IPS-NIHi7 (cell line): Measurements from ENCODE around the gene ABAT.
"Not testable (repeated sequence)": the region's sequence is repeated elsewhere in the genome, so short reads cannot be mapped to it uniquely, and the experiment has no call there.

Source experiments
- DNase-seq: peaks from one replicate; pipeline ENCODE4 v3.0.0; 2012; ENCODE audit warnings: mixed read lengths; ENCODE audit errors: extremely low spot score

The ABAT gene

DNA sequence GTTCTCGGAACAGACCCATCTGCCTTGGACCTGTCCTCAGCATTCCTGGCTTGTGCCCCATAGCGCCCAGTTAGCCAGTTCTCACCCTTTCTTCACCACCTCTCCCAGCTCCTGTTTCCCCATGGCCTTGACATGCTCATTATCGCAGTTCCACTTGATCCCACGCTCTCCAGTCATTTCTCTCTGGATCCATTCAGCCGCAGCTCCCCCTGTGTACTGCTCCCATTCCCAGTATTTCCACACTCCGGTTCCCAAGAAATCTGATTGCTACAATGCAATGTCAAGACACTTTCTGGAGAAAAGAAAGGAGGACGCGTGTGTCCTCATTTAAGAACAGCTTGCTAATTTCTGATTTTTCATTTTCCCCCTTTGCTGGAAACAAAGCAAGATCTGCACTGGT, 67.7 kb downstream of the ABAT start:
- no peak for DNase-seq

DNA sequence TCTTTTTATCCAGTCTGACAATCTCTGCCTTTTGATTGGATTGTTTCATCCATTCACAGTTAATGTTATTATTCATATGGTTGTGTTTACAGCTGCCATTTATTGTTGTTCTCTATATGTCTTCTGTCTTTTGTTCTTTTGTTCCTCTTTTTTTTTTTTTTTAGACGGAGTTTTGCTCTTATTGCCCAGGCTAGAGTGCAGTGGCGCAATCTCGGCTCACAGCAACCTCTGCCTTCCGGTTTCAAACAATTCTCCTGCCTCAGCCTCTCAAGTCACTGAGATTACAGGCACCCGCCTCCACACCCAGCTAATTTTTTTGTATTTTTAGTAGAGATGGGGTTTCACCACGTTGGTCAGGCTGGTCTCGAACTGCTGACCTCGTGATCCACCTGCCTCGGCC, 74.5 kb downstream of the ABAT start:
- DNase-seq, result not testable (repeated sequence)

- DNase-seq, result peak; percentile 42
Observed at GRCh38 chr16:8751481-8752311, 77.3 kb downstream of the ABAT start.

GRCh38 chr16:8752706-8753105, 78.3 kb downstream of the ABAT start:
- DNase-seq, result no peak

DNA sequence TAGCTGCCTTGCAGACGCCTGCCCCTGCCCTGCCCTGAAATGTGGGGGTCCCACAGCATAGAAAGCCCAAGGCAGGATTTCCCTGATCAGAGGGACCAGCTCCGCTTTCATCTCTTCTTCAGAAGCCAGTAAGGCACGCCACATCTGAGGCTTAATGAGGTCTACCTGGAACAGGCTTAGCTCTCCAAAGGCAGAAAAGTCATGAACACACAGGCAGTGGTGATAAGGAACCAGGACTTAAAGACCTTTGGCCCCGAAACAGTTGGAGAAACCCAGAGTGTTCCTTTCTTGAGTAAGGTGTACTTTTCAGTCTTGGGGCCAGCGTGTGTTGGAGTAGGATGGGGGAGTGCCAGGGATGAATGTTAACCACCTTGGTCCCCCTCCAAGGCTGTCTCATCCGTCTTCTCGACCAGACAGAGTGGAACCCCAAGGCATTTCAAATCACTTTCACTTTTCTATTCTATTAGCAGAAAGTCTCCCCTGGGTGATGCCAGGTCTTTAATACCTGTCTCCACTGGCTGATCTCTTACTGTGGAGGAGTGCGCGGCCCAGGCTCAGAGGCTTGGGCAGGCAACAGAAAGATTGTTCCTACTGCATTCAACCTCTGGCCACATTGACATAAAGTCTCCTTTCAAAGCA, 79.1 kb downstream of the ABAT start:
- no peak for DNase-seq

DNA sequence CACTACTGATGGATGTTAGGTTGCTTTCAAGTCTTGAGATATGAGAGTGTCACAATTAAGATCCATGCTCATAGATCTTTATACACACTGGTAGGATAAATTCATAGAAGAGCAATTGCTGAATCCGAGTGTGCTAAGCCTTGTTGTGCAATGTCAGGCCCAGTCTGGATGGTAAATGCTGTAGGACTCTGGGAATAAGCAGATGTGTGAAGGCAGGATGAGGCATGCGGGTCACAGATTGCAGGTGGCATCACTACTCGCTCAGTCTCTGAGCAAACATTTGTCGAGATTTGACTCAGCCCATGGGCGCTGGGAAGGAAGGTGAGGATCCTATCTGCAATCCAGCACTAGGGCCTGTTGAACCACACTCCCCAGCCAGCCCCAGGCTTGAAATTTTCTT, 82.3 kb downstream of the ABAT start:
- DNase-seq, result no peak

DNA sequence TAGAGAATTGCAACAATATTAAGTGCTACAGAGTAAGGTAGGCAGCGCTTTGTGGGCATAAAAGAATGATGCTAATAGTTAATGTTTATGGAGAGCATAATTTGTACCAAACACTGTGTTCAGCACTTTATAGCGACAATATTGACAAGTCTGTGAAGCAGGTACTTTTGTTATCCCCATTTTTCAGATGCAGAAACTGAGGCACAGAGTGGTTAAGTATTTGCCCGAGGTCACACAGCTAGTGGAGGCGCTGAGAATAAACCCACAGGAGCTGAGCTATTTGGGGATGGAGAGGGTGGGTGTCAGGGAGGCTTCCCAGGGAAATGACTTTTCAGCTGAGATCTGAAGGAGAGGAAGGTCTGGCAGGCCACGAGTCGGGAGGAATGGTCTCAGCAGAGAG, 83.6 kb downstream of the ABAT start:
- no peak for DNase-seq

DNA sequence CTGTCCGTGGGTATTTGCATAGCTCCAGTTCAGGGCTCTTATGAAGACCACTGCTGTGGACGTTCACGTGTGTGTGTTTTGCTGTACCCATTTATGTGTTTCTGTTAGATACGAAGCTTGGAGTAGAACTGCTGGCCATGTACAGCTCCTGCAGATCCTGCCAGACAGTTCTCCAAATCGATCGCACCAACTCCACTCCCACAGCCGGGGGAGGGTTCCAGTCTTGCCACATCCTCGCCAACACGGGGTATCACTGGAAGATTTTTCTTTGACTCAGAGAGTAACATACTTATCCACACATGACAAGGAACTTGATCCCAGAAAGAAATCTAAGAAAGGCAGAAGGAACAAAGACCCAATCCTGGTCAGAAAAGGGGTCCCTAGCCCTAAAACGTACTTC, 85.6 kb downstream of the ABAT start:
- no peak for DNase-seq

- no peak for DNase-seq
Observed at GRCh38 chr16:8761078-8761477, 86.7 kb downstream of the ABAT start.

- no peak for DNase-seq
Observed at GRCh38 chr16:8762254-8762653, 87.8 kb downstream of the ABAT start.

DNA sequence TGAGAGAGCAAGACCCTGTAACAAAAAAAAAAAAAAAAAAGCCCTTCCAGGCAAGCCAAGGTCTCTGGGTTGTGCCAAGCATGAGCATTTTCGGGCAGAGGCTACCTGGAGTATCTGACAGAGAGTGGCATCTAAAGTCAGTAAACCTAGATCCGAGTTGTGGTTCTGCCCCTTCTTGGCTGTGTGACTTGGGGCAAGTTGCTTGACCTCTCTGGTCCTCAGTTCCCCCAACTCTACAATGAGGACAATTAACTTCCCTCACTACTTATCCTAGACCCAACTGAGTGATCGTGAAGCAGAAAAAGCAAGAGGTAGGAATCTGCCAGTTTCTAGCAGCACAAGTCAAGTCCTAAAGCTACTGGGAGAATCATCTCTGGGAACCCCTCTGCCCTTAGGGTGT, 88.7 kb downstream of the ABAT start:
- DNase-seq, result no peak

- peak; percentile 38 for DNase-seq
Observed at GRCh38 chr16:8763899-8764298, 89.5 kb downstream of the ABAT start.

DNA sequence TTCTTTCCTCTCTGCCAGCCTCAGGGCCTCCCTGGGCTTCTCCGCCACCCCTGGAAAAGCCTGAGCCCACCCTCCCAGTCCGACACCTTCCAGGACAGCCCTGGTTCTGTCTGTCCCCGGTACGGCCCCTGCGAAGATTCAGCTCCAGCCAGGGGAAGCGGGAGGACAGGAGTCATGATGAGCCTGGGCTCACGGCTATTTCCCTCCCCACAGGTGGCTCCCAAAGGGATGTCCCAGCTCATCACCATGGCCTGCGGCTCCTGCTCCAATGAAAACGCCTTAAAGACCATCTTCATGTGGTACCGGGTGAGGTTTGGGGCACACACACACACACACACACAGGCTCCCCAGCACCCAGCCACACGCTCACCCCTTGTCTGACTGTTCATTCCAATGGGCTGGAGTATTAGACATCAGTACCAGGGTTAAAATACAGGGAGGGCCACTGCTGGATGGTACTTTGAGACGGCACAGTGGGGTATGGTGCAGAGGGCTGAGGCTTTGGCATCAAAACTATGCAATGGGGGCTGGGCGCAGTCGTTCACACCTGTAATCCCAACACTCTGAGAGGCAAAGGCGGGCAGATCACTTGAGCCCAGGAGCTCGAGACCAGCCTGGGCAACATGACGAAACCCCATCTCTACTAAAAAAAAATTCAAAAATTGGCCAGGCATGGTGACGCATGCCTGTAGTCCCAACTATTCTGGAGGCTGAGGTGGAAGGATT, 90.3 kb downstream of the ABAT start:
- peak; percentile 47 for DNase-seq

DNA sequence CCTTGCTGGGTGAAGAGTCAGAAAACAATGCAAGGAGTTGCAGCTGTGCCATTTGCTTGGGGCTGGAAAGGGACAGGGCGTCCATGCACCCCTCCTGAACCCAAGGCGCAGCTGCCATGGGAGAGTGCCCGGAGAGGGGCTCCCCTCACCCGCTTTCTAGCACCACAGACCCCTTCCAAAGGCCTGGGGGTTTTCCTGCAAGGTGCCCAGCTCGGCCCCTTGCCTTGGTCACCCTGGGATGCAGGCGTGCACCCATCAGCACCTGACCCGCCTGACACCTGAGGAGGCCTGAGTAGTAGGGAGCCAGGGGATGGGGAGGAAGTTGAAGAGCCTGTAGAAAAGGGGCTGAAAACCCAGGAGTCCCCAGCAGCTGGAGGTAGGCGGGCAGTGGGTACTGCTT, 92.8 kb downstream of the ABAT start:
- no peak for DNase-seq

DNA sequence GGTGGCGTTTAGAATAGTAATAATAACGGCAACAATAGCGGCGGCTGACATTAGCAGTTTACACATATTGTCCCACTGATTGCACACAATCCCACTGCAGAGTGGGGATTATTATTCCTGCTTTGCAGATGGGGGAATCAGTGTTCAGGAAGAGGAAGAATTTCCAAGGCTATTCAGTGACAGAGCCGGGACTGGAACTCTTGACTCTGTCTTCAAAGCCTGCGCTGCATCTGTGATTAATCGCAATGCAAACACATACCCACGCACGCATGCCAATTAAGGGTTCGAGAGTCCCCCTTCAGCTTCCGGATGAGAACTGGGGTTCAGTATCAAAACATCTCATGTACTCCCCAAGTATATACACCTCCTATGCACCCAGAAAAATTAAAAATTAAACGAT, 93.9 kb downstream of the ABAT start:
- DNase-seq, result no peak

DNA sequence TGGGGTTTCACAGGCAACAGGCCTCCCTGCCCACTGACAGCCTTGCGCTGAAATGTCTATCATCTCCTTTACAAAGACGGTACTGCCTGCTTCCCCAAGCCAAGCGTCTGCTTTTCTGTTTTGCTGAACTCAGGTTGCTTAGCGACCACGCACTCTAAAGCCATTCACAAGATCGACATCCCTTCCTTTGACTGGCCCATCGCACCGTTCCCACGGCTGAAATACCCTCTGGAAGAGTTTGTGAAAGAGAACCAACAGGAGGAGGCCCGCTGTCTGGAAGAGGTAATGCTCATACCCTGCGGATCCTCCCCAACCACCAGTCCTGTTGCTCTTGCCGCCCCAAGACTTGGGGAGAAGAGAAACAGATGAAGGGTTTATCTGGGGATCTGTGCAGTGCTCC, 94.3 kb downstream of the ABAT start:
- no peak for DNase-seq

DNA sequence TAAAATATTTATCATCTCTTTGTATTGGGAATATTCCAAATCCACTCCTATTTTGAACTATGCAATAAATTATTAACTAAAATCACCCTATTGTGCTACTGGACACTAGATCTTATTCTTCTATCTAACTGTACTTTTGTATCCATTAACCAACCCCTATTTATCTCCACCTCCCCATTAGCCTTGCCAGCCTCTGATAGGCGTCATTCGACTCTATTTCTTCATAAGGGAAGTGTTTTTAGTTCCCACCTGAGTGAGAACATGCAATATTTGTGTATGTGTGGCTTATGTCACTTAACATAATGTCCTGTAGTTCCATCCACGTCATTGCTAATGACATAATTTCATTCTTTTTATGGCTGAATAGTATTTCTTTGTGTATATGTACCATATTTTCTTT, 99.1 kb downstream of the ABAT start:
- no peak for DNase-seq

DNA sequence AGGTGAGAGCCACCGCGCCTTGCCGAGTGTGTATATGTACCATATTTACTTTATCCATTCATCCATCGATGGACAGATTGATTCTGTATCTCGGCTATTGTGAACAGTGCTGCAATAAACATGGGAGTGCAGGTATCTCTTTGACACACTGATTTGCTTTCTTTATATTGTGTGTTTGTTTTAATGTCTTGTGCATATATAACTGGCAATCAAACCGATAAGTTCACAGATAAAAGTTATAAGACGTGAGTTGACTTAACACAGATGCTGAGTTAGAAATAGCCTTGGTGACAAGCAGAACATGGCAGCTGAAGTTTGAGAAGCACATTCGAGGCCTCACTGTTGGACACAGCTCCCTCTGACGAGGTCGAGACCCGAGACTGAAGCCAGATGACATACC, 99.8 kb downstream of the ABAT start:
- DNase-seq, result no peak

- no peak for DNase-seq
Observed at GRCh38 chr16:8775359-8775758, 100.9 kb downstream of the ABAT start.

- DNase-seq, result peak; percentile 59
Observed at GRCh38 chr16:8776129-8776584, 101.7 kb downstream of the ABAT start.

DNA sequence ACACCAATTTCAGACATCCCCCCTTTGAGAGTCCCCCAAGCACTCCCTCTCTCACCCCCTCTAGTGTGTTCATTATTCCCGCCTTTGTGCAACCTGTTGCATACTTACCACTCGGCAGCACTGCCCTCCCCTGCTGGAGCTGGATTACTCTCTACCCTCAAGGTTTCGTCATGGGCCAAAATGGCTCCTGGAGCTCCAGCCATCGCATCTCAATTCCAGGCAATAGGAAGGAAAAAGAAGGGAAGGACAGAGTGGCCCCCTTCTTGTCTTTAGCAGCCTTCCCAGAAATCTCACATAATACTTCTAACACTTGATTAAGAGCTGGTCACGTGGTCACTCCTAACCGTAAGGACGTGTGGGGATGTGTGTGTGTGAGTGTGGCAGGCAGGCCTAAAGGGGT, 102.8 kb downstream of the ABAT start:
- DNase-seq, result no peak

DNA sequence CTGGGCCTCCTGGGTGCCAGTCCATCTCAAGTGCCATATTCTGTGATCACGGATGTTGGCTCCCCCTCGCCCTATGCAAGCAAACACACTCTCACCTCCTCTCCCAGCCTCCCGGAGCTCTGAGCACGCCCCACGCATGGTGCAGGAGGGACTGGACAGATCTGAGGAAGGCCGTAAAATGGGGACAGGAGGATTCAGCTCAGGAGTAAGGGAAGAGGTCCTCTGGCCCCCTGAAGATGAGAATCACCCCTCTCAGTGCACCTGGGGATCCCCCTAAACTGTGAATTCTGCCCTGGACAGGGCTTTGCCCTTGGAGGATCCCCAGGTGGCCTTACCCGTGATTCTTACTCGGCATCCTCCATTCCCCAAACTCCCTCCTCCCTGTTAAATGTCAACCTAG, 107.4 kb downstream of the ABAT start:
- no peak for DNase-seq

DNA sequence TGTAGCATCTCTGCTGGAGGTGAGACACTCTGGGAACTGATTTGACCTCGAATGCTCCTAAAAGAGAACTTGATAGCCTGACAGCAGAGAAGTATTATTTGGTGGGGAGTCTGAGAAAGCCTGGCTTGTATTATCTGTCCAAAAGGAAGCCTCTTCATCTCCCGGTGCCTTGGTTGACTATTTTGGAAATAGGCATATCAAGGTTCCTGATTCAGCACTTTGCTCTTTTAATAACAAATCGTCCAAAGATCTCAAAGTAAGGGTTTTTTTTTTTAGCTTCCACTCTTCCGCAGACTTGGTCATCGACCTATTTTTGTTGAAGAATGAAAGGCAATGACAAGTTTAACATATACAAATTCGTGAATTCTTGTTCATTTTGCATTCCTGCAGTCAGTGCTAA, 108.3 kb downstream of the ABAT start:
- DNase-seq, result no peak
